Activated CD8-positive, alpha-beta T cell treated with anti-CD3 and anti-CD28 coated beads for 36 hours (primary cell): Measurements from ENCODE around the gene IFRD2. TPM values are rescaled to one million over a fixed set of nuclear protein-coding genes. Genes with fewer than 3 reads are reported as not detected.

Source experiments
- ATAC-seq: fragments of 200-7000 bp; cut with Tn5 transposase; one replicate; pipeline ENCODE4 v1.10.0; 2021; ENCODE audit warnings: mild to moderate bottlenecking, moderate library complexity
- CTCF ChIA-PET: fragments of 350-600 bp; sonication (Branson Sonifier 250); formaldehyde crosslinking; loops from one replicate; lab custom pipeline; 2021; ENCODE audit warnings: antibody characterized with exemption; lab: Charles Lee
- POLR2A ChIA-PET: fragments of 350-600 bp; sonication (Branson Sonifier 250); formaldehyde crosslinking; loops from one replicate; lab custom pipeline; 2021; ENCODE audit warnings: antibody characterized with exemption; lab: Charles Lee
- DNase-seq: peaks from one replicate; pipeline ENCODE4 v3.0.0-alpha.2; 2020
- H3K27ac Mint-ChIP-seq: one replicate; pipeline ENCODE4 v1.8.0; 2021; ENCODE audit warnings: mild to moderate bottlenecking, mixed read lengths
- H3K27me3 Mint-ChIP-seq: one replicate; pipeline ENCODE4 v1.8.0; 2021; ENCODE audit warnings: mixed read lengths
- H3K36me3 Mint-ChIP-seq: one replicate; pipeline ENCODE4 v1.8.0; 2021; ENCODE audit warnings: low read depth, mixed read lengths
- H3K4me1 Mint-ChIP-seq: one replicate; pipeline ENCODE4 v1.8.0; 2021; ENCODE audit warnings: low read depth, mixed read lengths
- H3K4me3 Mint-ChIP-seq: one replicate; pipeline ENCODE4 v1.8.0; 2021; ENCODE audit warnings: mild to moderate bottlenecking, moderate library complexity, mixed read lengths
- H3K9me3 Mint-ChIP-seq: one replicate; pipeline ENCODE4 v1.8.0; 2021; ENCODE audit warnings: mixed read lengths
- intact Hi-C: fragments of 100-400 bp; cut with micrococcal nuclease; formaldehyde crosslinking; loops from one replicate; pipeline ENCODE4 v1.10.0; 2022
- total RNA-seq, 2 experiments: library from RNA; stranded (reverse); gene quantifications; one replicate each; pipeline ENCODE4 v1.2.3, GENCODE V29; 2021
- TF ChIP-seq, protein P1 (sequence below): fragments of 200-600 bp; IDR thresholded peaks from one replicate; pipeline ENCODE4 v1.8.0; 2022; ENCODE audit warnings: antibody characterized with exemption, mild to moderate bottlenecking

The IFRD2 gene
- total RNA-seq, 2 experiments from 2014 or later: 132 to 133 TPM

DNA sequence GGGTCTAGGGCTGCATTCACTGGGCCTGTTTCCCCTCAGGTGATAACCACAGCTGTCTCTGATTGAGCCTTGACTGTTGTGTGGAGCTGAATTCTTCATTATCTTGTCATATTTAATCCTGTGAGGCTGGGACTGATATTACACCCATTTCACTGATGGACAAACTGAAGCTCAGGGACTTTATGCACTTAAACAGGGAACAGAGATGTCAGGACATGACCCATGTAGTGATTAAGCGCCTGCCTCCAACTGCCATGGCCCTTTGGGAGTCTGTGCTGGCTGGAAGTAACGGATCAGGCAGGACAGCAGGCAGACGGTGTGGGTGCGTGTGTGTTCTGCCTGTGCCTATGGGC, 48.7 kb downstream of the IFRD2 start:
- H3K27me3 Mint-ChIP-seq: no peaks in the 10 kb centered on the region
- ATAC-seq (no peak), DNase-seq (no peak)
- peaks cover 21% of the 10 kb centered on the region for H3K36me3 Mint-ChIP-seq
- ChIA-PET POLR2A (interaction anchor here (0.6 to 3.8 kb wide), 10 partner anchors 9 to 94 kb away, joined by 3 to 14 read pairs (median 3); partner anchors contain the start of genes HYAL3, IFRD2 and NAA80), CTCF (interaction anchor here (0.9 to 8.0 kb wide), 9 partner anchors 12 to 55 kb away, joined by 3 to 239 read pairs (median 4); partner anchors contain the start of genes GNAI2, GNAT1, HYAL3 and NAA80)
- H3K4me3 Mint-ChIP-seq: no peak overlapping the region
- no peaks in the 10 kb centered on the region for H3K9me3 Mint-ChIP-seq
- H3K27ac Mint-ChIP-seq: peak overlapping the region; percentile 95
- peaks cover 82% of the 10 kb centered on the region for H3K4me1 Mint-ChIP-seq
- intact Hi-C loops: no loop called here
- TF ChIP-seq, protein P1, sequence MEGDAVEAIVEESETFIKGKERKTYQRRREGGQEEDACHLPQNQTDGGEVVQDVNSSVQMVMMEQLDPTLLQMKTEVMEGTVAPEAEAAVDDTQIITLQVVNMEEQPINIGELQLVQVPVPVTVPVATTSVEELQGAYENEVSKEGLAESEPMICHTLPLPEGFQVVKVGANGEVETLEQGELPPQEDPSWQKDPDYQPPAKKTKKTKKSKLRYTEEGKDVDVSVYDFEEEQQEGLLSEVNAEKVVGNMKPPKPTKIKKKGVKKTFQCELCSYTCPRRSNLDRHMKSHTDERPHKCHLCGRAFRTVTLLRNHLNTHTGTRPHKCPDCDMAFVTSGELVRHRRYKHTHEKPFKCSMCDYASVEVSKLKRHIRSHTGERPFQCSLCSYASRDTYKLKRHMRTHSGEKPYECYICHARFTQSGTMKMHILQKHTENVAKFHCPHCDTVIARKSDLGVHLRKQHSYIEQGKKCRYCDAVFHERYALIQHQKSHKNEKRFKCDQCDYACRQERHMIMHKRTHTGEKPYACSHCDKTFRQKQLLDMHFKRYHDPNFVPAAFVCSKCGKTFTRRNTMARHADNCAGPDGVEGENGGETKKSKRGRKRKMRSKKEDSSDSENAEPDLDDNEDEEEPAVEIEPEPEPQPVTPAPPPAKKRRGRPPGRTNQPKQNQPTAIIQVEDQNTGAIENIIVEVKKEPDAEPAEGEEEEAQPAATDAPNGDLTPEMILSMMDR: no peak

DNA sequence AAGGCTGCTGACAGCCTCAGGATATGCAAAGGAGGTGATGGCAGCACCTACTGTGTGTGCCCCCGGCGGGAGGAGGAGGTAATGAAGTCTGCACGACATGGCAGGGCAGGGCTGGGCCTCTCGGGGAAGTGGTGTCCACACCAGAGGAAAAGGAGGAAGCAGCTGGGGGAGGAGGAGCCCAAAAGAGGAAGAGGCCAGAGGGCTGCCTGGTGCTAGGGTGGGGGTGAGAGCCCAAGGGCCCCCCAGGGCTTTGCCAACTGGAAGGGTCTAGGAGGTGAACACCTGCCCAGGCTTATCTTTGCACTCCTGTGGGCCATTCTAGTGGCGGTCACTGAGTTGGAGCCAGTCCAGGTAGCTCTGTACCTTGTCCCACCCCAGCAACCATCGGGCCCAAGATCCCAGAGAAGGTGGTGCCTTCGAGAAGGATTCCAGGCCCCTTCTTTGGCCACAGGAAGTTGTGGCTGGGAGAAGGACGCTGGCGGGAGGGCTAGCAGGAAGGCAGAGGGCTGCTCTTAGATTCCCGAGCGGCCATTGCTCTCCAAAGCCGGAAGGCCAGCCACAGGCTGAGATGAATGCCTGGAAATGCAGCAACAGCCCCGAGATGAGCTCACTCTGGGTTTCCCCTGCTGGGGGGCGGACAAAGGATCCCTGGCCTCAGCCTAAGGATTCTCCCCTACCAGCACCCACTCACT, 49.2 kb downstream of the IFRD2 start:
- H3K4me3 Mint-ChIP-seq: peak overlapping the region; percentile 57
- ChIA-PET CTCF (interaction anchor here (0.6 to 8.0 kb wide), 9 partner anchors 11 to 56 kb away, joined by 3 to 239 read pairs (median 4); partner anchors contain the start of genes GNAI2, GNAT1, HYAL3 and IFRD2), POLR2A (interaction anchor here (0.9 to 3.8 kb wide), 7 partner anchors 9 to 94 kb away, joined by 3 to 14 read pairs (median 3); partner anchors contain the start of gene IFRD2)
- H3K9me3 Mint-ChIP-seq: no peaks in the 10 kb centered on the region
- H3K36me3 Mint-ChIP-seq: peaks cover 20% of the 10 kb centered on the region
- H3K27ac Mint-ChIP-seq: peak overlapping the region; percentile 95
- DNase-seq (peak; percentile 68), ATAC-seq (no peak)
- TF ChIP-seq, protein P1: peak; percentile 15
- peaks cover 80% of the 10 kb centered on the region for H3K4me1 Mint-ChIP-seq
- no peaks in the 10 kb centered on the region for H3K27me3 Mint-ChIP-seq
- intact Hi-C loops: no loop called here

DNA sequence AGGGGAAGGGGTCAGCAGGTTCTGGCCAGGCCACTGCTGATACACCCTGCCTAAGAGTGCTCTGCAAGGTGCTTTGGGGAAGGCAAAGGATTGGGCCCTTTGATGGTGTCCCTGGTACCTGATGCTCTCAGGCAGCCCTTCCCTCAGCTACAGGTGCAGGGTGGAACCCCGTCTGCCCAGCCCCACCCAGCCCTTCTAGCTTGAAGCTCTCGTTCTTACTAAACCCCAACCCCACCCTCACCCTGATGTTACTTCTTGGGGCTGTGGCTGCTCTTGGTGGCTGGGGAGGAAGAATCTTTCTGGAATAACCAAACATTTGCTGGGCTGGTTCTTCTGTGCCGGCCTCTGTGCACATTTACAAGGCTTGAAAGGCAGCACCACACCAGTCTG, 49.9 kb downstream of the IFRD2 start:
- no peak for ATAC-seq
- ChIA-PET CTCF (interaction anchor here (1.2 to 8.0 kb wide), 6 partner anchors 11 to 56 kb away, joined by 3 to 239 read pairs (median 5); partner anchors contain the start of genes GNAI2, HYAL3, IFRD2 and NAA80), POLR2A (interaction anchor here (0.9 to 3.8 kb wide), 3 partner anchors 7 to 47 kb away, joined by 3 to 14 read pairs (median 5); no protein-coding TSS in a partner anchor)
- Mint-ChIP-seq H3K36me3 (peaks cover 25% of the 10 kb centered on the region), H3K27ac (peak overlapping the region; percentile 95), H3K27me3 (no peaks in the 10 kb centered on the region), H3K4me3 (peak overlapping the region; percentile 57), H3K4me1 (peaks cover 79% of the 10 kb centered on the region), H3K9me3 (no peaks in the 10 kb centered on the region)
- intact Hi-C loops: no loop called here
- TF ChIP-seq, protein P1: no peak
- DNase-seq: peak; percentile 51

DNA sequence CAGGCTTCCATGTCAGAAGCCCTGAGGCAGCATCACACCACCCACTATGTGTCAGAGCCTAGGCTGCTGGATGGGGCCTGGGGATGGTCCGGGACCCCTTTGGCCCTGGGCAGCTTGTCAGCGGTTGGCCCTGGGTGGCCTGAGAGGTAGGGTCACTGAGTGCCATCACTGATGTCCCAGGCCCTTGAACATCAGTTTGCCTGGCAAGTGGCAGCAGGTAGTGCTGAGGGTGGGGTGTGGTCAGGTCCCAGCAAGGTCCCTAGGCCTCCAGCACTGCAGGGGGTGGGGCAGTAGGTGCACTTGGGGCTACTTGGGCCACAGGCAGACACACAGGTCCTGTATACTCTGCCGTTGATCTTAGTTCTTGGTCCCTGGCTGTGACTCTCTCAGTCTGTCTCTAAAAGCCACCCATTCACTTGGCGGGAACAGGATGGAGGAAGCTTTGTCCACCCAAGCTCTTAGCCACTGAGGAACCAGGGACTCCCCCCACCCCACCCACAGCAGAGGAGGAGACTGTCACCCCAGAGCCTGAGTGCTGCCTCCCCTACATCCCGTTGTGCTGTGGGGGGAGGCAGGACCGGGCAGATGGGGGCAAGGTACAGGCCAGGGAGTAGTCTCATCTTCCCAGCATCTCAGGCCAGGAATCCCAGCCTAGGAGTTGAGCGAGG, 50.4 kb downstream of the IFRD2 start:
- ATAC-seq (no peak), DNase-seq (peak; percentile 46)
- no peaks in the 10 kb centered on the region for H3K27me3 Mint-ChIP-seq
- ChIA-PET POLR2A (interaction anchor here (0.9 to 3.8 kb wide), 5 partner anchors 8 to 47 kb away, joined by 3 to 14 read pairs (median 4); no protein-coding TSS in a partner anchor), CTCF (interaction anchor here (1.0 to 8.0 kb wide), 6 partner anchors 10 to 51 kb away, joined by 3 to 239 read pairs (median 7); partner anchors contain the start of genes GNAI2 and IFRD2)
- TF ChIP-seq, protein P1: no peak
- peaks cover 74% of the 10 kb centered on the region for H3K4me1 Mint-ChIP-seq
- H3K9me3 Mint-ChIP-seq: no peaks in the 10 kb centered on the region
- intact Hi-C loops: no loop called here
- H3K27ac Mint-ChIP-seq: peak overlapping the region; percentile 95
- H3K4me3 Mint-ChIP-seq: peak overlapping the region; percentile 47
- H3K36me3 Mint-ChIP-seq: peaks cover 27% of the 10 kb centered on the region
